Body of pancreas (tissue), 4 donors: ENCODE data around the gene SLC30A4.

Experiments
- POLR2A ChIP-seq, 3 donors: fragments of 450-650 bp; IDR thresholded peaks; one replicate each; pipeline ENCODE4 v1.6.1; 2016; ENCODE audit warnings: antibody characterized with exemption in 3 of 3, mild to moderate bottlenecking in 2 of 3
- TF ChIP-seq, protein P1 (sequence below), 7 experiments: fragments of 450-650 bp in 4 of 7; fragments of 200-600 bp in 3 of 7; sonication (generic) in 3 of 7; IDR thresholded peaks; one replicate each; pipeline ENCODE4 v1.5.1; 2016 to 2019; ENCODE audit warnings: antibody characterized with exemption in 7 of 7

DNA sequence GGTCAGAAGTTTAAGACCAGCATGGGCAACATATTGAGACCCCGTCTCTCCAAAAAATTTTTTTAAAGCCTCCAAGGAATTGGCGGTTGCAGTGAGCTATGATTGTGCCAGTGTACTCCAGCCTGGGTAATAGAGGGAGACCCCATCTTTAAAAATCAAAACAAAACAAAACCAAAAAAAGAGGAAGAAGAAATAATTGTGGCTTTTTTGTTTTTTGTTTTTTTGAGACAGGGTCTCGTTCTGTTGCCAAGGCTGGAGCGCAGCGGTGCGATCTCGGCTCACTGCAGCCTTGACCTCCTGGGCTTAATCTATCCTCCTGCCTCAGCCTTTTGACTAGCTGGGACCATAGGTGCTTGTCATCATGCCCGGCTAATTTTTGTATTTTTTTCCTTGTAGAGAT, 4.5 kb upstream of the SLC30A4 start:
- TF ChIP-seq, protein P1, sequence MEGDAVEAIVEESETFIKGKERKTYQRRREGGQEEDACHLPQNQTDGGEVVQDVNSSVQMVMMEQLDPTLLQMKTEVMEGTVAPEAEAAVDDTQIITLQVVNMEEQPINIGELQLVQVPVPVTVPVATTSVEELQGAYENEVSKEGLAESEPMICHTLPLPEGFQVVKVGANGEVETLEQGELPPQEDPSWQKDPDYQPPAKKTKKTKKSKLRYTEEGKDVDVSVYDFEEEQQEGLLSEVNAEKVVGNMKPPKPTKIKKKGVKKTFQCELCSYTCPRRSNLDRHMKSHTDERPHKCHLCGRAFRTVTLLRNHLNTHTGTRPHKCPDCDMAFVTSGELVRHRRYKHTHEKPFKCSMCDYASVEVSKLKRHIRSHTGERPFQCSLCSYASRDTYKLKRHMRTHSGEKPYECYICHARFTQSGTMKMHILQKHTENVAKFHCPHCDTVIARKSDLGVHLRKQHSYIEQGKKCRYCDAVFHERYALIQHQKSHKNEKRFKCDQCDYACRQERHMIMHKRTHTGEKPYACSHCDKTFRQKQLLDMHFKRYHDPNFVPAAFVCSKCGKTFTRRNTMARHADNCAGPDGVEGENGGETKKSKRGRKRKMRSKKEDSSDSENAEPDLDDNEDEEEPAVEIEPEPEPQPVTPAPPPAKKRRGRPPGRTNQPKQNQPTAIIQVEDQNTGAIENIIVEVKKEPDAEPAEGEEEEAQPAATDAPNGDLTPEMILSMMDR (IDR thresholded peaks at IDR 0.05): no peak
- TF ChIP-seq POLR2A (IDR thresholded peaks at IDR 0.05): no peak
